PC-3 (cell line): Measurements from ENCODE around the gene TMEM196. TPM values are rescaled to one million over a fixed set of nuclear protein-coding genes. Genes with fewer than 3 reads are reported as not detected.

Experiments
- ATAC-seq: fragments of 200-7000 bp; cut with Tn5 transposase; 2 replicates; pipeline ENCODE4 v1.9.1; 2020; ENCODE audit warnings: mild to moderate bottlenecking, moderate library complexity
- BruUV-seq: library from RNA; stranded (reverse); fragments of 400-500 nt; replicated peaks from 2 replicates; lab custom pipeline; 2021; lab: Mats Ljungman, UMichigan
- CTCF ChIA-PET: fragments of 300-600 bp; sonication (Branson Sonifier 250); formaldehyde crosslinking; loops from one replicate; lab custom pipeline; 2022; ENCODE audit warnings: antibody characterized with exemption; lab: Charles Lee
- POLR2A ChIA-PET: fragments of 300-600 bp; sonication (Branson Sonifier 250); formaldehyde crosslinking; loops from one replicate; lab custom pipeline; 2022; ENCODE audit warnings: antibody characterized with exemption; ENCODE audit not compliant: unreplicated experiment; lab: Charles Lee
- DNase-seq: peaks from one replicate; pipeline ENCODE4 v3.0.0-alpha.2; 2015
- H2AFZ ChIP-seq: fragments of 300-600 bp; sonication (generic); 2 replicates; pipeline ENCODE4 v1.6.0; 2016; ENCODE audit warnings: antibody characterized with exemption, low read length
- H3F3A ChIP-seq: fragments of 300-600 bp; sonication (generic); one replicate; pipeline ENCODE4 v1.6.0; 2017; ENCODE audit warnings: antibody characterized with exemption, low read length, control low read depth, mild to moderate bottlenecking; ENCODE audit not compliant: unreplicated experiment
- H3K27ac ChIP-seq: fragments of 300-600 bp; sonication (generic); 2 replicates; pipeline ENCODE4 v1.5.1; 2016; ENCODE audit warnings: mild to moderate bottlenecking, low read length
- H3K27me3 ChIP-seq: fragments of 300-600 bp; sonication (generic); 2 replicates; pipeline ENCODE4 v1.6.1; 2016; ENCODE audit warnings: low read length, mixed read lengths
- H3K36me3 ChIP-seq: fragments of 300-600 bp; sonication (generic); 2 replicates; pipeline ENCODE4 v1.6.1; 2016; ENCODE audit warnings: low read depth, mixed run types, low read length, mixed read lengths
- H3K4me1 ChIP-seq: fragments of 300-600 bp; sonication (generic); 2 replicates; pipeline ENCODE4 v1.5.1; 2016; ENCODE audit warnings: low read length; ENCODE audit not compliant: insufficient read depth
- H3K4me2 ChIP-seq: fragments of 300-600 bp; sonication (generic); 2 replicates; pipeline ENCODE4 v1.6.0; 2016; ENCODE audit warnings: low read length
- H3K4me3 ChIP-seq: fragments of 300-600 bp; sonication (generic); 2 replicates; pipeline ENCODE4 v1.5.1; 2016; ENCODE audit warnings: mild to moderate bottlenecking, low read length, mixed read lengths
- H3K79me2 ChIP-seq: fragments of 300-600 bp; sonication (generic); 2 replicates; pipeline ENCODE4 v1.6.1; 2017; ENCODE audit warnings: low read length, mixed read lengths
- H3K9ac ChIP-seq: fragments of 300-600 bp; sonication (generic); 2 replicates; pipeline ENCODE4 v1.6.0; 2016; ENCODE audit warnings: mild to moderate bottlenecking, low read length
- H3K9me2 ChIP-seq: fragments of 300-600 bp; sonication (generic); replicated peaks from 2 replicates; pipeline ENCODE4 v1.6.1; 2016; ENCODE audit warnings: mixed run types, low read length, mixed read lengths
- H3K9me3 ChIP-seq: fragments of 300-600 bp; sonication (generic); 2 replicates; pipeline ENCODE4 v1.6.1; 2016; ENCODE audit warnings: low read length, mixed read lengths
- H4K20me1 ChIP-seq: fragments of 300-600 bp; sonication (generic); 2 replicates; pipeline ENCODE4 v1.6.1; 2016; ENCODE audit warnings: low read length, mixed read lengths
- CTCF ChIP-seq: fragments of 300-600 bp; sonication (generic); conservative IDR thresholded peaks from 2 replicates; pipeline ENCODE4 v1.5.1; 2017; ENCODE audit warnings: antibody characterized with exemption, low read depth, mild to moderate bottlenecking, low read length
- EZH2 ChIP-seq: fragments of 300-600 bp; sonication (generic); IDR thresholded peaks from one replicate; pipeline ENCODE4 v1.6.1; 2017; ENCODE audit warnings: antibody characterized with exemption, mild to moderate bottlenecking, low read length; ENCODE audit not compliant: unreplicated experiment
- EZH2phosphoT487 ChIP-seq: fragments of 300-600 bp; sonication (generic); IDR thresholded peaks from 2 replicates; pipeline ENCODE4 v1.6.1; 2018; ENCODE audit warnings: mild to moderate bottlenecking, antibody characterized with exemption, low read length, borderline replicate concordance
- intact Hi-C: fragments of 100-400 bp; cut with micrococcal nuclease; formaldehyde crosslinking; loops from 2 replicates; pipeline ENCODE4 v1.9.0; 2023
- total RNA-seq: library from RNA; depleted of rRNA; stranded (reverse); fragments of >200 nt; gene quantifications from 2 replicates; pipeline ENCODE4 v1.2.3, GENCODE V29; 2014

Gene TMEM196
- total RNA-seq, 1 experiment from 2014 or later = not detected

GRCh38 chr7:19754521-19755116, 18.8 kb downstream of the TMEM196 start:
- ChIA-PET CTCF (interaction anchor here (0.6 to 1.2 kb wide), 2 partner anchors 276 to 1080 kb away, joined by 3 to 7 read pairs; no protein-coding TSS in a partner anchor), POLR2A (interaction anchor here (0.6 kb wide), 1 partner anchor 251 kb away, joined by 5 read pairs; no protein-coding TSS in a partner anchor)
- H3K4me1 ChIP-seq = peaks cover 6% of the 10 kb centered on the region; the same call in 1 of the 2 replicates
- H3K9ac ChIP-seq = no peak overlapping the region
- H3K36me3 ChIP-seq = no peaks in the 10 kb centered on the region
- no peaks in the 10 kb centered on the region for H3K27me3 ChIP-seq
- H3K27ac ChIP-seq = no peak overlapping the region
- no peaks in the 10 kb centered on the region for H3K9me2 ChIP-seq
- H3F3A ChIP-seq = no peaks in the 10 kb centered on the region
- H3K4me2 ChIP-seq = no peak overlapping the region
- H3K9me3 ChIP-seq = no peaks in the 10 kb centered on the region
- peak overlapping the region; percentile 55; the same call in 1 of the 2 replicates for H2AFZ ChIP-seq
- BruUV-seq = no TSS peak
- peak; percentile 88 for DNase-seq
- H4K20me1 ChIP-seq = no peaks in the 10 kb centered on the region
- TF ChIP-seq CTCF = peak; percentile 82
- no peak for TF ChIP-seq EZH2phosphoT487
- TF ChIP-seq EZH2 = no peak
- intact Hi-C loops = loop anchor here (1.0 to 5.0 kb wide), 4 partner anchors 204 to 653 kb away; no protein-coding TSS in a partner anchor
- H3K4me3 ChIP-seq = no peak overlapping the region
- no peak for ATAC-seq
- H3K79me2 ChIP-seq = no peaks in the 10 kb centered on the region

GRCh38 chr7:19752020-19752419, 21.4 kb downstream of the TMEM196 start:
- Histone ChIP-seq H3K4me2 (no peak overlapping the region), H3K9ac (no peak overlapping the region), H3K9me3 (no peaks in the 10 kb centered on the region), H3K4me3 (no peak overlapping the region), H3K36me3 (no peaks in the 10 kb centered on the region), H3K79me2 (no peaks in the 10 kb centered on the region), H2AFZ (no peak overlapping the region), H3K9me2 (no peaks in the 10 kb centered on the region), H3K27me3 (no peaks in the 10 kb centered on the region), H3K27ac (no peak overlapping the region), H4K20me1 (no peaks in the 10 kb centered on the region), H3F3A (no peaks in the 10 kb centered on the region), H3K4me1 (peaks cover 8% of the 10 kb centered on the region; the same call in 1 of the 2 replicates)
- ATAC-seq = no peak
- BruUV-seq = no TSS peak
- POLR2A ChIA-PET = no interaction called here
- TF ChIP-seq CTCF (no peak), EZH2 (no peak), EZH2phosphoT487 (no peak)
- no peak for DNase-seq
- CTCF ChIA-PET = interaction anchor here (0.6 kb wide), 1 partner anchor 421 kb away, joined by 3 read pairs; no protein-coding TSS in a partner anchor
- intact Hi-C loops = loop anchor here (5.0 kb wide), 1 partner anchor 655 kb away; no protein-coding TSS in a partner anchor

- Histone ChIP-seq H3K4me3 (no peak overlapping the region), H3K79me2 (no peaks in the 10 kb centered on the region), H3K9me2 (no peaks in the 10 kb centered on the region), H3K4me2 (peak overlapping the region; percentile 38), H4K20me1 (no peaks in the 10 kb centered on the region), H3K9ac (no peak overlapping the region), H3F3A (no peaks in the 10 kb centered on the region), H3K27ac (no peak overlapping the region), H3K36me3 (no peaks in the 10 kb centered on the region), H2AFZ (peak overlapping the region; percentile 65), H3K4me1 (peaks cover 8% of the 10 kb centered on the region; the same call in 1 of the 2 replicates), H3K9me3 (no peaks in the 10 kb centered on the region), H3K27me3 (no peaks in the 10 kb centered on the region)
- ATAC-seq = peak; percentile 46; the same call in 1 of the 2 replicates
- ChIA-PET CTCF (no interaction called here), POLR2A (interaction anchor here (0.5 kb wide), 1 partner anchor 208 kb away, joined by 4 read pairs; no protein-coding TSS in a partner anchor)
- no peak for TF ChIP-seq CTCF
- no peak for TF ChIP-seq EZH2phosphoT487
- TF ChIP-seq EZH2 = no peak
- BruUV-seq = no TSS peak
- DNase-seq = peak; percentile 59
- intact Hi-C loops = loop anchor here (5.0 to 10.0 kb wide), 3 partner anchors 578 to 785 kb away; no protein-coding TSS in a partner anchor
These were observed 23.8 kb downstream of the TMEM196 start for GRCh38 chr7:19749658-19750057.
